Neural crest cell (in vitro differentiated cells): ENCODE results near the gene MOSPD3. TPM values are rescaled to one million over a fixed set of nuclear protein-coding genes. Genes with fewer than 3 reads are reported as not detected.
A peak's percentile ranks its signal among the peaks of the same experiment; 100 is the strongest.

Source experiments
- DNase-seq: peaks from one replicate; pipeline ENCODE4 v3.0.0; 2021; ENCODE audit warnings: low read depth, mixed read lengths, low spot score
- H3K27ac Mint-ChIP-seq: one replicate; pipeline ENCODE4 v1.8.0; 2021; ENCODE audit warnings: mild to moderate bottlenecking, mixed read lengths; ENCODE audit not compliant: unreplicated experiment
- H3K27me3 Mint-ChIP-seq: 2 replicates; pipeline ENCODE4 v1.8.0; 2021; ENCODE audit warnings: low read depth, mild to moderate bottlenecking, mixed read lengths
- H3K36me3 Mint-ChIP-seq: 2 replicates; pipeline ENCODE4 v1.8.0; 2021; ENCODE audit warnings: low read depth, mild to moderate bottlenecking, mixed read lengths
- H3K4me1 Mint-ChIP-seq: 2 replicates; pipeline ENCODE4 v1.8.0; 2021; ENCODE audit warnings: mixed read lengths
- H3K4me3 Mint-ChIP-seq: one replicate; pipeline ENCODE4 v1.8.0; 2021; ENCODE audit warnings: mild to moderate bottlenecking, mixed read lengths
- H3K9me3 Mint-ChIP-seq: 2 replicates; pipeline ENCODE4 v1.8.0; 2021; ENCODE audit warnings: mixed read lengths
- total RNA-seq: library from RNA; stranded (reverse); gene quantifications from 2 replicates; pipeline ENCODE4 v1.2.1, GENCODE V29; 2021
- TF ChIP-seq, protein P1 (sequence below): fragments of 200-600 bp; sonication (generic); conservative IDR thresholded peaks from 2 replicates; pipeline ENCODE4 v1.5.0; 2021; ENCODE audit warnings: antibody characterized with exemption, mild to moderate bottlenecking

MOSPD3 gene
- total RNA-seq, 1 donor from 2014 or later, result 24.3 TPM

DNA sequence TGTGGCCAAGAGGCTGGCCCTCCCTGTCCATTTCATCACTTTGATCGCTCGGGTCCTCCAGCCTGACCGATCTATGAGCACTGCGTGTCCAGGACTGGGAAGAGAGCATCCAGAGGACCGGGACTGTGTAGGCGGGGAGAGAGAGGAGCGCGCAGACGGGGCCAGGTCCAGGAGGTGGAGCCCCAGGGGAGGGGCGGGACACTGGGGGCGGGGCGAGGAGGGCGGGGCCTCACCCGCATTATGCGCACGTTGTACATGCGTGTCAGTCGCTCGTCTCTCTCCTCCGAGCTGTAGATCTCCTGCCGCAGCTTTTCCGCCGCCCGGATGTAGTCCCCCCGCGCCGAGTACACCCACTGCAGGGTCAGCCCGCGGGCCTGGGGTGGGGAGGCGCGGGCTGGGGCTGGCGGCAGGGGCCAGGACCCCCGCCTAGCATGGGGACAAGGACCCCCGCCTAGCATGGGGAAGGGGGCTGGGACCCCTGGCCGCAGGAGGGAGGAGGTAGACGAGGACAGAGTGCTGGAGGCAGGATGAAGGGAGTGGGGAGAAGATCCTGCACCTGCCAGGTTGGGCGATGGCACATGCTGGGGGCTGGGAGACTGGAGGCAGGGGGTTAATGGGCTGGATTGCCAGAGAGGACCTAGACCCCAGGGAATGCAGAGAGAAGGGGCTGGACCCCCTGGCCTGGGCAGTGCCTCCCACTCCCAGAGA, 14.3 kb downstream of the MOSPD3 start:
- Mint-ChIP-seq H3K27me3 (peaks cover 1% of the 10 kb centered on the region), H3K27ac (no peak overlapping the region)

DNA sequence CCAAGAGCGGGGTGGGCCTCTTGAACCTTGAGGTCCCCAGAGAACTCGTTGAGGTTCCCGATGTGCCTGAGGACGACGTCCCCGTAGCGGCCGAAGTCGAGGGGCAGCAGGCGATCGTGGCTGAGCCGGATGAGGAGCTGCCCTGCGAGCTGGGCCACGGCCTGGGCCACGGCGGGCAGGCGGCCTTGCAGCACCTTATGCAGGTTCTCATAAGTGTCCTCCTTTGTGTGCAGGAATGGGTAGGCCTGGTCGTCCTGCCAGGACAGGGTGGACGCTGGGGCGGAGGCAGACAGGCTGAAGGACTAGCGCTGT, 14.9 kb downstream of the MOSPD3 start:
- Mint-ChIP-seq H3K4me1 (peaks cover 8% of the 10 kb centered on the region), H3K27ac (no peak overlapping the region), H3K9me3 (no peaks in the 10 kb centered on the region), H3K4me3 (no peak overlapping the region), H3K27me3 (peaks cover 5% of the 10 kb centered on the region), H3K36me3 (peaks cover 2% of the 10 kb centered on the region)
- TF ChIP-seq, protein P1, sequence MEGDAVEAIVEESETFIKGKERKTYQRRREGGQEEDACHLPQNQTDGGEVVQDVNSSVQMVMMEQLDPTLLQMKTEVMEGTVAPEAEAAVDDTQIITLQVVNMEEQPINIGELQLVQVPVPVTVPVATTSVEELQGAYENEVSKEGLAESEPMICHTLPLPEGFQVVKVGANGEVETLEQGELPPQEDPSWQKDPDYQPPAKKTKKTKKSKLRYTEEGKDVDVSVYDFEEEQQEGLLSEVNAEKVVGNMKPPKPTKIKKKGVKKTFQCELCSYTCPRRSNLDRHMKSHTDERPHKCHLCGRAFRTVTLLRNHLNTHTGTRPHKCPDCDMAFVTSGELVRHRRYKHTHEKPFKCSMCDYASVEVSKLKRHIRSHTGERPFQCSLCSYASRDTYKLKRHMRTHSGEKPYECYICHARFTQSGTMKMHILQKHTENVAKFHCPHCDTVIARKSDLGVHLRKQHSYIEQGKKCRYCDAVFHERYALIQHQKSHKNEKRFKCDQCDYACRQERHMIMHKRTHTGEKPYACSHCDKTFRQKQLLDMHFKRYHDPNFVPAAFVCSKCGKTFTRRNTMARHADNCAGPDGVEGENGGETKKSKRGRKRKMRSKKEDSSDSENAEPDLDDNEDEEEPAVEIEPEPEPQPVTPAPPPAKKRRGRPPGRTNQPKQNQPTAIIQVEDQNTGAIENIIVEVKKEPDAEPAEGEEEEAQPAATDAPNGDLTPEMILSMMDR, result no peak
- DNase-seq, result no peak

More for the DNA sequence above, 14.3 kb downstream of the MOSPD3 start:
- H3K4me3 Mint-ChIP-seq, result peak overlapping the region; percentile 31
- no peaks in the 10 kb centered on the region for H3K9me3 Mint-ChIP-seq
- peaks cover 2% of the 10 kb centered on the region for H3K36me3 Mint-ChIP-seq
- peaks cover 8% of the 10 kb centered on the region for H3K4me1 Mint-ChIP-seq
- TF ChIP-seq, protein P1, result no peak
- DNase-seq, result peak; percentile 72

DNA sequence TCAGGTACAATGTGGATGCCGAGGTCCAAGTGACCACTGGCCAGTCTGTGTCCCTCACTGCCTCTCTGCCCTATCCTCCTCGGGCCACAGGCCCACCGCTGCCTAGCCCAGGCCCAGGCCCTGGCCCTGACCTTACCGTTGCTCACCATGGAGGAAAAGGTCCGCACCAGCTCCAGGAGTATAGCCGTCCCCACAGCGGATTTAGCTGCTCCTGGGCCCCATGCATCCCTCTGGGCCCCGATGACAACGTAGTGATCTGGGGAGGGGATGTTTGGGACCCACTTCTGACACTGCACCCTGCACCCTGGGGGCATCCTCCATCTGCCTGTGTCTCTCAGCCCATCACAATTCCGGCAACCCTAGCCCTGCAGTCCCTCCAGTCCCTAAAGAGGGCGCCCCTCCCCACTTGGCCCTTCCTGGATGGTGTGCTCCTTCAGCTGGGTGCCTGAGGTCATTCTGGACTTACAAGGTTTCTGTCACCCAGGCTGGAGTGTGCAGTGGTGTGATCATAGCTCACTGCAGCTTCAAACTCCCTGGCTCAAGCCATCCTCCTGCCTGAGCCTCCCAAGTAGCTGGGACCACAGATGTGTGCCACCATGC, 16.9 kb downstream of the MOSPD3 start:
- Mint-ChIP-seq H3K4me1 (peaks cover 15% of the 10 kb centered on the region), H3K9me3 (no peaks in the 10 kb centered on the region), H3K4me3 (peak overlapping the region; percentile 16), H3K36me3 (no peaks in the 10 kb centered on the region), H3K27ac (no peak overlapping the region), H3K27me3 (peaks cover 24% of the 10 kb centered on the region)
- TF ChIP-seq, protein P1, result peak; percentile 50
- DNase-seq, result peak; percentile 53

DNA sequence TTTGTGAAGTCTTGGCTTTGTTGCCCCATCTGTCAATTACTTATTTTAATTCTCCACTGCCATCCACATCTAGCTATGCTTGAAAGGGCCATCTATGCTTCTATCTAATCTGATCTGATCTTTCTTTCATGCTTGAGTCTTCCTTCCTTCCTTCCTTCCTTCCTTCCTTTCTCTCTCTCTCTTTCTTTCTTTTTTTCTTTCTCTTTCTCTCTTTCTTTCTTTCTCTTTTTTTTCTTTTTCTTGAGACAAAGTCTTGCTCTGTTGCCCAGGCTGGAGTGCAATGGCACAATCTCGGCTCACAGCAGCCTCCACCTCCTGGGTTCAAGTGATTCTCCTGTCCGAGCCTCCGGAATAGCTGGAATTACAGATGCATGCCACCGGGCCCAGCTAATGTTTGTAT, 17.7 kb downstream of the MOSPD3 start:
- DNase-seq, result no peak
- TF ChIP-seq, protein P1, result no peak
- peaks cover 32% of the 10 kb centered on the region for H3K27me3 Mint-ChIP-seq
- H3K36me3 Mint-ChIP-seq, result no peaks in the 10 kb centered on the region
- no peak overlapping the region for H3K27ac Mint-ChIP-seq
- no peaks in the 10 kb centered on the region for H3K9me3 Mint-ChIP-seq
- H3K4me3 Mint-ChIP-seq, result no peak overlapping the region
- peaks cover 15% of the 10 kb centered on the region for H3K4me1 Mint-ChIP-seq

DNA sequence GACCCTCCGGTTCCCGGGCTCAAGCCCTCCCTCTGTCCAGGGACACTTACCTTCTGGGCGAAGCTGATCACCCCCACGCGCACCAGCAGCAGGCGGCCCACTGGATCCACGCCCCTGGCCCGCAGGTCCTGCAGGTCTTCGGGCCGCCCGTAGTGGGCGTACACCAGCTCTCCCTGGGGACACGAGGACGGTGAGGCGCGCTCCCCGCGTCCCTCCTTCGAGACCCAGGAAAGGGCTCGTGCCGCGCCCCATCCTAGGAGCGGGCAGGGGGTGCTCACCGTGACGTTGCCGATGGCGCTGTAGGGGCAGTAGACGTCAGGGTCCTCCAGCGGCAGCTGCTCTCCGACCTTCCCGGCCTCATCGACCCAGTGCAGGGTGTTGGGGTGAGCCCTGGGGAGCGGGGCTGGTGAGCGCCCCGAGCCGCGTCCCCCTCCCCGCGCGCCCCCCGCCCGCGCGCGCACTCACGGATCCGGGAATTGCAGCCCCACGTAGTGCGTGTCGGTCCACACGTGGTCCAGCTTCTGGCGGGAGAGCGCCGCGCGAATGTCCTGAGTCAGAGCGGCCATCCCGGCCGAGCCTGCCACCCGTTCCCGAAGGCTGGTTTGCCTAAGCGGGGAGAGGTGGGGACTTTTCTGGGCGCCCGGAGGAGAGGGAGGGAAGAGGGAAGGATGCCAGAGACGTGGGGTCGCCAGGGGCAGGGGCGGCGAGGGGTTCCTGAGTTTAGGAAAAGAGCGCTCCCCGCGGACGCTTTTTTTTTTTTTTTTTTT, 20.8 kb downstream of the MOSPD3 start:
- peak overlapping the region; percentile 67 for H3K27ac Mint-ChIP-seq

More for the DNA sequence above, 20.8 kb downstream of the MOSPD3 start:
- TF ChIP-seq, protein P1, result peak; percentile 58
- peaks cover 7% of the 10 kb centered on the region for H3K4me1 Mint-ChIP-seq
- peak; percentile 41 for DNase-seq
- peaks cover 45% of the 10 kb centered on the region for H3K27me3 Mint-ChIP-seq
- peak overlapping the region; percentile 76 for H3K4me3 Mint-ChIP-seq
- no peaks in the 10 kb centered on the region for H3K36me3 Mint-ChIP-seq
- no peaks in the 10 kb centered on the region for H3K9me3 Mint-ChIP-seq
